Prostate gland (tissue), 2 donors: ENCODE measurements around the gene VAV2.

ENCODE experiments used
- CTCF ChIP-seq, 4 experiments: fragments of 200-600 bp in 2 of 4; fragments of 450-650 bp in 2 of 4; sonication (generic) in 2 of 4; IDR thresholded peaks; 1 replicate in 3 of 4; 2 replicates in 1 of 4; pipeline ENCODE4 v1.5.1; 2016 to 2019; ENCODE audit warnings: antibody characterized with exemption in 4 of 4, mild to moderate bottlenecking in 2 of 4, moderate library complexity in 2 of 4
- POLR2A ChIP-seq: fragments of 450-650 bp; IDR thresholded peaks from one replicate; pipeline ENCODE4 v1.6.1; 2016; ENCODE audit warnings: antibody characterized with exemption, mild to moderate bottlenecking
- POLR2AphosphoS5 ChIP-seq: sonication (generic); formaldehyde crosslinking; IDR thresholded peaks from one replicate; pipeline ENCODE4 v1.6.1; 2017; ENCODE audit warnings: antibody characterized with exemption

DNA sequence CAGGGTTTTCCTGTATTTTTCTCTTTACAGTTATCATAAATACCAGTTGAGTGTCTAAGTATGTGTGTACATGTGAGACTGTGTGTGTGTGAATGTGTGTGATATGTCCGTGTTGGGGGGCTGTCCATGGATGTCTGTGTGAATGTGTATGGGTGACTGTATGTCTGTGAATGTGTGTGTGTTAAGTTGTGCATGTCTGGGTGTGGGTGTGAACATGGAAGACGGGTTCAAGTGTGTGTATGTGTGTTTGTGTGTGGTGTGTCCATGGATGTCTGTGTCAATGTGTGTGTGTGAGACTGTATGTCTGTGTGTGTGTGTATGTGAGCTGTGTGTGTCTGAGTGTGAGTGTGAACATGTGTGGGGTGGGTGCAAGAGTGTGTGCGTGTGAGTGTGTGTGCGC lies 55.0 kb downstream of the VAV2 start:
- TF ChIP-seq POLR2AphosphoS5 (no peak), POLR2A (no peak), CTCF (IDR thresholded peaks at IDR 0.05) (no peak)
